K562 (cell line): ENCODE data around the gene MICU1. TPM values are rescaled to one million over a fixed set of nuclear protein-coding genes. Genes with fewer than 3 reads are reported as not detected.

ENCODE experiments used
- BRD4 ChIP-seq: fragments of 200-600 bp; sonication (generic); IDR thresholded peaks from 2 replicates; pipeline ENCODE4 v1.6.1; 2017; ENCODE audit warnings: inconsistent platforms
- CAMTA2 ChIP-seq: fragments of 250-450 bp; sonication (Bioruptor Pico); conservative IDR thresholded peaks from 2 replicates; pipeline ENCODE4 v1.5.1; 2022
- ESRRA ChIP-seq: fragments of 450-650 bp; IDR thresholded peaks from 2 replicates; pipeline ENCODE4 v1.6.1; 2014; ENCODE audit warnings: low read depth, mild to moderate bottlenecking, moderate library complexity, borderline replicate concordance
- MXI1 ChIP-seq: IDR thresholded peaks from 2 replicates; pipeline ENCODE4 v1.6.1; 2011; ENCODE audit warnings: low read depth, mild to moderate bottlenecking, improper control_type of control experiment, low read length
- NR2C2 ChIP-seq, 2 experiments: fragments of 200-800 bp in 1 of 2; sonication (Bioruptor generic) in 1 of 2; sonication (generic) in 1 of 2; formaldehyde crosslinking in 1 of 2; IDR thresholded peaks; 2 replicates each; pipeline versions ENCODE4 v1.6.1 to v1.8.0; 2016 to 2022; ENCODE audit warnings: mild to moderate bottlenecking in 1 of 2, missing compliant biosample characterization in 1 of 2, missing genetic modification characterization in 1 of 2, missing genetic modification reagents in 1 of 2
- RBM15 ChIP-seq: fragments of 200-400 bp; formaldehyde crosslinking; IDR thresholded peaks from 2 replicates; pipeline ENCODE4 v1.6.1; 2018; ENCODE audit warnings: mild to moderate bottlenecking, low read length, moderate library complexity; ENCODE audit not compliant: insufficient read depth
- TRIM24 ChIP-seq, 2 experiments: fragments of 450-650 bp; IDR thresholded peaks; 2 replicates each; pipeline ENCODE4 v1.6.1; 2016
- ZBED1 ChIP-seq: IDR thresholded peaks from 2 replicates; pipeline ENCODE4 v1.6.1; 2014
- polyA plus RNA-seq, 8 experiments: library from polyadenylated mRNA; depleted of rRNA in 4 of 8; stranded (reverse) in 5 of 8; unstranded in 3 of 8; fragments of >200 nt; fragmentation: Nextera tagmentation in 2 of 8; fragmentation: Illumina TruSeq in 1 of 8; extraction: Ambion mirVana in 2 of 8; extraction: Trizol in 1 of 8; gene quantifications; 2 replicates each; pipeline versions ENCODE4 v1.2.1 to v1.2.3, GENCODE V29; 2011 to 2014; ENCODE audit warnings: inconsistent platforms in 1 of 8, missing spikeins in 1 of 8
- total RNA-seq, 7 experiments: library from RNA; depleted of rRNA in 6 of 7; stranded (reverse); fragments of >200 nt in 6 of 7; fragmentation: Illumina TruSeq in 2 of 7; extraction: Trizol in 2 of 7; gene quantifications; 2 replicates each; pipeline versions ENCODE4 v1.2.1 to v1.2.3, GENCODE V29; 2011 to 2021; ENCODE audit warnings: low replicate concordance in 1 of 7
- TF ChIP-seq, protein P1 (sequence below): fragments of 450-650 bp; IDR thresholded peaks from 2 replicates; pipeline ENCODE4 v1.6.1; 2016; ENCODE audit warnings: missing biosample characterization, missing genetic modification characterization
- TF ChIP-seq, protein P2 (sequence below), 2 experiments: fragments of 450-650 bp; formaldehyde crosslinking in 1 of 2; IDR thresholded peaks; 2 replicates each; pipeline versions ENCODE4 v1.4.0 to v1.6.1; 2014 to 2020; ENCODE audit warnings: mild to moderate bottlenecking in 2 of 2, borderline replicate concordance in 1 of 2, low read depth in 1 of 2
- TF ChIP-seq, protein P3 (sequence below): fragments of 450-650 bp; IDR thresholded peaks from 2 replicates; pipeline ENCODE4 v1.6.1; 2018; ENCODE audit warnings: mild to moderate bottlenecking, low read depth; ENCODE audit not compliant: partially characterized antibody
- TF ChIP-seq, protein P4 (sequence below): fragments of 450-650 bp; formaldehyde crosslinking; IDR thresholded peaks from 2 replicates; pipeline ENCODE4 v1.4.0; 2022; ENCODE audit warnings: mild to moderate bottlenecking, moderate library complexity

Gene MICU1
- total and polyA plus RNA-seq, 9 of the 15 experiments (the other 6 are each of a cell fraction or from before 2014, with no cell fraction given) = 29.3 to 76.8 (median 48.4) TPM

DNA sequence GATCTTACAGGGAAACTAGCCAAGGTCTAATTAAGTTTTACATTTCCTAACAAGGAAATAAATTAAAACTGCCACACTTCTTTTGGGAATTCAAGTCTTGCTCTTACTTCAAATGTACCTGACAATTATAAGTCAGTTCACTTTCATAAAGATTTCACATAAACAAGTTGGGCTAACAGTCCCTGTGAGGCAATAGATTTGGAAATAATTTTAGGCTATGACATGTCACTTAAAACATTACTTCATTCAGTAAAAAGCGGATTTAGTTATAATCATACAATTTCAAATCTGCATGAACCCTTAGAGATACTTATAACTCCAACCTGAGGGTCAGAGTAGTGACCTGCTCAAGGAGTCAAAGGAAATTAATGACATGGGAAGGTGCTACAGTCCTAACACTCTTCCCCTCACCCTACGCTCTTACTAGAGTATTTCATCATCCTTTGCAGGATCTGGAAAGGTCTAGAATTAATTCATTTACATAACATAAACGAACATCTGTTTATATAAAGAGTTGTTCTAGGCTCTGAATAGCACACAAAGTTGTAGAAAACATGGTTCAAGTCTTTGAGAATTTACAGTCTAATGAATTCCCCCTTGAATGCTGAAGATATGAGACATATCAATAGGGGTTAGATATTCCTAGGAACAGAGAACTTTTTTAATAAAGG is 238.8 kb downstream of the MICU1 start (continued):
- TF ChIP-seq, protein P1, sequence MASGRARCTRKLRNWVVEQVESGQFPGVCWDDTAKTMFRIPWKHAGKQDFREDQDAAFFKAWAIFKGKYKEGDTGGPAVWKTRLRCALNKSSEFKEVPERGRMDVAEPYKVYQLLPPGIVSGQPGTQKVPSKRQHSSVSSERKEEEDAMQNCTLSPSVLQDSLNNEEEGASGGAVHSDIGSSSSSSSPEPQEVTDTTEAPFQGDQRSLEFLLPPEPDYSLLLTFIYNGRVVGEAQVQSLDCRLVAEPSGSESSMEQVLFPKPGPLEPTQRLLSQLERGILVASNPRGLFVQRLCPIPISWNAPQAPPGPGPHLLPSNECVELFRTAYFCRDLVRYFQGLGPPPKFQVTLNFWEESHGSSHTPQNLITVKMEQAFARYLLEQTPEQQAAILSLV (tag) = peak; percentile 60; the same call in 1 of the 2 replicates
- TF ChIP-seq TRIM24 (IDR thresholded peaks at IDR 0.05) (peak; percentile 93 to 97), MXI1 (no peak), ESRRA (peak; percentile 69), CAMTA2 (CRISPR knock-in tag) (no peak), BRD4 (peak; percentile 28; the same call in 1 of the 2 replicates), RBM15 (no peak), ZBED1 (no peak), NR2C2 (CRISPR knock-in tag; IDR thresholded peaks at IDR 0.05) (no peak), NR2C2 (tag; IDR thresholded peaks at IDR 0.05) (peak; percentile 65; the same call in 1 of the 2 replicates)
- TF ChIP-seq, protein P2, sequence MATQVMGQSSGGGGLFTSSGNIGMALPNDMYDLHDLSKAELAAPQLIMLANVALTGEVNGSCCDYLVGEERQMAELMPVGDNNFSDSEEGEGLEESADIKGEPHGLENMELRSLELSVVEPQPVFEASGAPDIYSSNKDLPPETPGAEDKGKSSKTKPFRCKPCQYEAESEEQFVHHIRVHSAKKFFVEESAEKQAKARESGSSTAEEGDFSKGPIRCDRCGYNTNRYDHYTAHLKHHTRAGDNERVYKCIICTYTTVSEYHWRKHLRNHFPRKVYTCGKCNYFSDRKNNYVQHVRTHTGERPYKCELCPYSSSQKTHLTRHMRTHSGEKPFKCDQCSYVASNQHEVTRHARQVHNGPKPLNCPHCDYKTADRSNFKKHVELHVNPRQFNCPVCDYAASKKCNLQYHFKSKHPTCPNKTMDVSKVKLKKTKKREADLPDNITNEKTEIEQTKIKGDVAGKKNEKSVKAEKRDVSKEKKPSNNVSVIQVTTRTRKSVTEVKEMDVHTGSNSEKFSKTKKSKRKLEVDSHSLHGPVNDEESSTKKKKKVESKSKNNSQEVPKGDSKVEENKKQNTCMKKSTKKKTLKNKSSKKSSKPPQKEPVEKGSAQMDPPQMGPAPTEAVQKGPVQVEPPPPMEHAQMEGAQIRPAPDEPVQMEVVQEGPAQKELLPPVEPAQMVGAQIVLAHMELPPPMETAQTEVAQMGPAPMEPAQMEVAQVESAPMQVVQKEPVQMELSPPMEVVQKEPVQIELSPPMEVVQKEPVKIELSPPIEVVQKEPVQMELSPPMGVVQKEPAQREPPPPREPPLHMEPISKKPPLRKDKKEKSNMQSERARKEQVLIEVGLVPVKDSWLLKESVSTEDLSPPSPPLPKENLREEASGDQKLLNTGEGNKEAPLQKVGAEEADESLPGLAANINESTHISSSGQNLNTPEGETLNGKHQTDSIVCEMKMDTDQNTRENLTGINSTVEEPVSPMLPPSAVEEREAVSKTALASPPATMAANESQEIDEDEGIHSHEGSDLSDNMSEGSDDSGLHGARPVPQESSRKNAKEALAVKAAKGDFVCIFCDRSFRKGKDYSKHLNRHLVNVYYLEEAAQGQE (IDR thresholded peaks at IDR 0.05; ENCODE audit: borderline replicate concordance) = peak; percentile 45; the same call in 1 of the 2 replicates
- TF ChIP-seq, protein P2 (CRISPR knock-in tag; IDR thresholded peaks at IDR 0.05; ENCODE audit: low read depth) = no peak
- TF ChIP-seq, protein P3, sequence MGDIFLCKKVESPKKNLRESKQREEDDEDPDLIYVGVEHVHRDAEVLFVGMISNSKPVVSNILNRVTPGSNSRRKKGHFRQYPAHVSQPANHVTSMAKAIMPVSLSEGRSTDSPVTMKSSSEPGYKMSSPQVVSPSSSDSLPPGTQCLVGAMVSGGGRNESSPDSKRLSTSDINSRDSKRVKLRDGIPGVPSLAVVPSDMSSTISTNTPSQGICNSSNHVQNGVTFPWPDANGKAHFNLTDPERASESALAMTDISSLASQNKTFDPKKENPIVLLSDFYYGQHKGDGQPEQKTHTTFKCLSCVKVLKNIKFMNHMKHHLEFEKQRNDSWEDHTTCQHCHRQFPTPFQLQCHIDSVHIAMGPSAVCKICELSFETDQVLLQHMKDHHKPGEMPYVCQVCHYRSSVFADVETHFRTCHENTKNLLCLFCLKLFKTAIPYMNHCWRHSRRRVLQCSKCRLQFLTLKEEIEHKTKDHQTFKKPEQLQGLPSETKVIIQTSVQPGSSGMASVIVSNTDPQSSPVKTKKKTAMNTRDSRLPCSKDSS = no peak
- TF ChIP-seq, protein P4, sequence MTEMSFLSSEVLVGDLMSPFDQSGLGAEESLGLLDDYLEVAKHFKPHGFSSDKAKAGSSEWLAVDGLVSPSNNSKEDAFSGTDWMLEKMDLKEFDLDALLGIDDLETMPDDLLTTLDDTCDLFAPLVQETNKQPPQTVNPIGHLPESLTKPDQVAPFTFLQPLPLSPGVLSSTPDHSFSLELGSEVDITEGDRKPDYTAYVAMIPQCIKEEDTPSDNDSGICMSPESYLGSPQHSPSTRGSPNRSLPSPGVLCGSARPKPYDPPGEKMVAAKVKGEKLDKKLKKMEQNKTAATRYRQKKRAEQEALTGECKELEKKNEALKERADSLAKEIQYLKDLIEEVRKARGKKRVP (CRISPR knock-in tag) = peak; percentile 90
